GM21717 (cell line): ENCODE data around the gene B4GALT6.

Experiments
- ATAC-seq: cut with Tn5 transposase; IDR thresholded peaks from one replicate; pipeline ENCODE4 v1.9.1; 2021; ENCODE audit warnings: mild to moderate bottlenecking, moderate library complexity; ENCODE audit not compliant: unreplicated experiment

Gene B4GALT6

GRCh38 chr18:31598021-31598805 is 86.2 kb downstream of the B4GALT6 start:
- ATAC-seq, result no peak

GRCh38 chr18:31596081-31596872 is 88.1 kb downstream of the B4GALT6 start:
- ATAC-seq, result no peak

- ATAC-seq, result no peak
Observed at GRCh38 chr18:31595121-31595771, 89.1 kb downstream of the B4GALT6 start.

- no peak for ATAC-seq
Observed at GRCh38 chr18:31592506-31593157, 91.7 kb downstream of the B4GALT6 start.

- ATAC-seq, result no peak
Observed at GRCh38 chr18:31591628-31592027, 92.8 kb downstream of the B4GALT6 start, which contains the start of gene TTR. TTR (plus strand) TSS chr18:31591877; CDS start chr18:31591903, 26 bp downstream.

- ATAC-seq, result no peak
Observed at GRCh38 chr18:31591113-31591512, 93.3 kb downstream of the B4GALT6 start.

- ATAC-seq, result no peak
Observed at GRCh38 chr18:31590570-31590969, 93.8 kb downstream of the B4GALT6 start.

GRCh38 chr18:31587529-31587928 is 96.9 kb downstream of the B4GALT6 start:
- no peak for ATAC-seq

GRCh38 chr18:31586616-31587015 is 97.8 kb downstream of the B4GALT6 start:
- no peak for ATAC-seq

- ATAC-seq, result no peak
Observed at GRCh38 chr18:31585991-31586390, 98.4 kb downstream of the B4GALT6 start.

- no peak for ATAC-seq
Observed at GRCh38 chr18:31583185-31583854, 101.1 kb downstream of the B4GALT6 start.

- ATAC-seq, result no peak
Observed at GRCh38 chr18:31581498-31582197, 102.7 kb downstream of the B4GALT6 start.

GRCh38 chr18:31579375-31579774 is 105.0 kb downstream of the B4GALT6 start:
- no peak for ATAC-seq

- ATAC-seq, result no peak
Observed at GRCh38 chr18:31578126-31578525, 106.3 kb downstream of the B4GALT6 start.

- no peak for ATAC-seq
Observed at GRCh38 chr18:31577195-31577594, 107.2 kb downstream of the B4GALT6 start.

GRCh38 chr18:31576670-31577069 is 107.7 kb downstream of the B4GALT6 start:
- no peak for ATAC-seq

GRCh38 chr18:31575515-31576257 is 108.7 kb downstream of the B4GALT6 start:
- ATAC-seq, result no peak

- ATAC-seq, result no peak
Observed at GRCh38 chr18:31574359-31574758, 110.0 kb downstream of the B4GALT6 start.
